HG03139 (cell line): ENCODE measurements around the gene DICER1.
"Not testable (repeated sequence)": the region's sequence is repeated elsewhere in the genome, so short reads cannot be mapped to it uniquely, and the experiment has no call there.

Experiments
- ATAC-seq: cut with Tn5 transposase; IDR thresholded peaks from one replicate; pipeline ENCODE4 v1.9.1; 2021; ENCODE audit not compliant: unreplicated experiment

DICER1 gene

DNA sequence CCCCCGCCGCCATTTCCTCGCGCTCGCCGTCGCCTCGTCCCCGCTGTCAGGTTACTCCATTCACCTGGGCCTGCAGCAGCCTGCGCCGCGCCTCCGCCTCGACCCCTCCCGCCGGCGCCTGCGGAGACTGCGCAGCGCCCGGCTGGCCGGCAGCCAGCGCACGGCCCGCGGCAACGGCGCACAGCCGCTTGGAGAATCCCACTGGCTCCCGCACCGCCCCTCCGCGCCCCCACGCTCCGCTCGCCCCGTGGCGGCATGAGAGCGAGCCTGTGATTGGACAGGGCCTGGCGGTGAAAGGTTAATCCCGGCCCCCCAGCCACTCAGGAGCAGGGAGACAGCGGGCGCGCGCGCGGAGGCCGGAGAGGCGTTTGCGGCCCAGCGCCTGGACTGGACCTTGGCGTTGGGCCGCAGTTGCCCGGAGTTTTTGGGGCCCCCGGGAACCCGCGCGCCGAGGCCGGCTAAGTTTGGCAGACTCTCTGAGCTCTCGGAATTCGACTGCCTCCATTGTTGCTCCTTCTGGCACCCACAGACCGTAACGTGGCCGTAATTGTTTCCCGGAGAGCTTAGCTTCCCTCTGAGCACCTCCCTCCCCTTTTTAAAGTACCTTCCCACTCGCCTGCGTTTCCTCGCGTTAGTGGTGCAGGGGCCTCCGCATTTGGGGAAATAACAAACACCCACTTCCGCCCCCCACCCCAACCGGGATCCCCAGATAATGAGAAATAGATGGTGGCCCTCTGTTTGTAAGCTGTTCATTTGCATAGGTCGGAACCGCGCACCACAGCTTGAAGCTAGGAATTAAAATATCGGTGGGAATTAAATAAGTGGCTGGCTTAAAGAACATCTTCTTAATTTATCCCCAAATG is at the start of gene DICER1:
Gene DICER1 (minus strand): TSS at position 203 of the 863 bp plus-strand sequence. CDS start 24,071 bp downstream, outside the sequence.
- peak; percentile 64 for ATAC-seq

DNA sequence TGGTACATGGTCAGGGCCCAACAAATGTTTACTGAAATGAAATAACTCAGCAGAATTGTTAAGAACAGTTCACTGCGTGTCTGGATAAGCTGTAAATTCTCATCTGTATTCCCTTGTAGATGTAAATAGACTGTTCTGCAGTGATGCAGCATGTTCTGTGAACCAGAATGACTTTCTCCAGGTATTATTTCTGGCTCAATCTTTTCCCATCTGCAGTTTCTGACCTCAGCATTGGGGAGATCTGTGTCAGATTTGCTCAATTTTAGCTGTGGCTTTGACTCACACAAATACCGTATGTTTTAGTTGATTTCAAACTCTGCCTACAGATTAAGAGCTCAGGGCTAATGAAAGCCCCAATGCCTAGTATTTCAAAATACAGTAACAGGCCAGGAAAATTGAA is 49.2 kb upstream of the DICER1 start:
- ATAC-seq: no peak

GRCh38 chr14:95204705-95205104 is 47.4 kb upstream of the DICER1 start:
- ATAC-seq: no peak

- not testable (repeated sequence) for ATAC-seq
These were observed 44.4 kb upstream of the DICER1 start for GRCh38 chr14:95201745-95202144.

DNA sequence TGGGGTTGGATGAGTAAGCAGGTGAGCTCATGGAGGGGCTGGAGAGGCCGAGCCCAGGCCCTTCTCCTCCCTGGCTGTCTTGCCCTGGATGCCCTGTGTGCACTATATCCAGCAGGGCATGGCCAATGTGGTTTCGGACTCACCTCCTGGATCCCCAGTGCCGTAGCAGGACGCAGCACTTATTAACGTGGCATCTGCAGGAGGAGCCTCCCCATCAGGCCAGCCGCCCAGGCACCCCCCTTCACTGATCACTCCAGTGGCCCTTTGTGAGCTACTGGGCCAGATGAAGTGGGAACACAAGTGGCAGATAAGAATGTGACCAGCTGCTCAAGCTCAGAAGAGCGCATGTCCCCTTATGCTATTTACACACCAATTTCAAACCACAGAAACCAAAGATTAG is 43.1 kb upstream of the DICER1 start:
- no peak for ATAC-seq

GRCh38 chr14:95199298-95199983 is 42.1 kb upstream of the DICER1 start:
- ATAC-seq: no peak

DNA sequence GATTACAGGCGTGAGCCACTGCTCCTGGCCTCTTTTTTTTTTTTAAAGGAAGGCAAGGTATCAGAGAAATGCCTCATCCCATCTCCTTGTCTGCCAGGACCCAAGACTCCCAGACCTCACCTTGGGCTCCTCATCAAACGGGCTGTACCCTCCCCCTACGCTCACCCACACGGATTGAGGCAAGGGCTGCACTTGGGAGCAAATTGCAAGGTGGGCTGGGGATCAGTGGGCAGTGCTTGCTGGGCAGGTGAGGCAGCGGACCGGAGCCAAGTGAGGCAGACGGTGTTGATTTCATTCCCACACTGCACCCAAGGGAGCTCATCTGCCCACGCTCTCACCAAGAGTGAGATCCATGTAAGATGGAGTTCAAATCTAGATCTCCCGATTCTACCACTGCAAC is 41.0 kb upstream of the DICER1 start:
- no peak for ATAC-seq

DNA sequence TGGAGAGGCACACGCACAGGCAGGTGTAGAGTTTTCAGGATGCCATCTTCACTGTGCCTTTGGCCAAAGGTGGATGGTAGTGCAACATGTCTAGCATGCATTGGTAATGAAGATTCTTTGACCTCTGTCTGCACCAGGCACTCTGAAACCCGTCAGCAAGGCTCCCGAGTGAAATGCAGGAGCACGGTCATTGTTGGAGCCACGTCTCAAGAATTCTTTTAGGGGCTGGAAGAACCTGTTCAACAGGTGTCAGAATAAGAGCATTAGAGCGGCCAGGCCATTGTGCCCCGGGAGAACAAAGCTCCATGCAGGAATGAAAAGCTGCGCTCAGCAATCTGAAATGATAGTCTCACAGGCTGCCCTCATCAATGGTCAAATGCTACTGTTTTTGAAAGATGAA is 40.2 kb upstream of the DICER1 start:
- ATAC-seq: no peak

DNA sequence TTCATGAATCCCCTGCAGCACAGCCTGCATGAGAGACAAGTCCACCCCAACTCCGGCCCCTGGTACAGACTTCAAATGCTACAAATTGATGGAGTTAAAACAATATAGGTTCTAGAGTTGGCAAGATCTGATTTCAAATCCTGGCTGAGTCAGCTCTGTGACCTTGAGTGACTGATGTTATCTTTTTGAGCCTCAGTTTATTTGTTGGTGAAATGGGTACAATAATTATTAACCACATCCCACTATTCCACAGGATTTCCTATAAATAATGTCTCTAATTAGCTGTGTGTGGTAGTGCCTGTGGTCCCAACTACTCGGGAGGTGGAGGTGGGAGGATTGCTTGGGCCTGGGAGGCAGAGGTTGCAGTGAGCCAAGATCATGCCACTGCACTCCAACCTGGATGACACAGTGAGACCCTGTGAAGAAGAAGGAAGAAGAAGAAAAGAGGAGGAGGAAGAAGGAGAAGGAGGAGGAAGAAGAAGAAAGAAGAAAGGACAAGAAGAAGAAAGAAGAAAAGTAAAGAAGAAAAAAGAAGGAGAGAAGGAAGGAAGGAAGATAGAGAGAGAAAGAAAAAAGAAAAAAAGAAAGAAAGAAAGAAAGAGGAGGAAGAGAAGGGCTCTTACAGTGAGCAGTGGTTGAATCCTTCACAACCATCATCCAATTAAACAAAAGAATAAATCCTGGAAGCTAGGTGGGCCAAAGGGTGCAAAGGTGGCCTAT is 39.7 kb upstream of the DICER1 start:
- no peak for ATAC-seq

- ATAC-seq: no peak
These were observed 38.9 kb upstream of the DICER1 start for GRCh38 chr14:95196268-95196667.

- ATAC-seq: no peak
These were observed 37.7 kb upstream of the DICER1 start for GRCh38 chr14:95195031-95195430.

- no peak for ATAC-seq
These were observed 35.8 kb upstream of the DICER1 start for GRCh38 chr14:95193081-95193480.

DNA sequence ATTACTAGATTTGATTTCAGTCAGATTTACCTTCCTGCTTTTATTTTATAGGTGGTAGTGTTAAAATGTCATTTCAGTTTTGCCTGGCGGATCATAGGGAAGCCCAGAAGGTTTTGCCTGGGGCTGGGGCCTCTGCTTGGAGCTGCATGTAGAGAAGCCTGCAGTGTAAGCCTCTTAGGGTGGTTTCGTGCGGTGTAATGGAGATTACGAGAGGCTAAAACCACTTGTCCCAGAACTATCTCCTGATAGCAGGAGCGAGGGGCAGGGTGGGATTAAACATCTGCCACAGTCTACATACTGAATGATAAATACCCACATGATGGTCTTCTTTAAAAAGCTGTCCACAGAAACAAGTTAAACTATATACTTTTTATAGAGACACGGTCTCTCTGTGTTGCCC is 35.0 kb upstream of the DICER1 start:
- no peak for ATAC-seq

- no peak for ATAC-seq
These were observed 34.3 kb upstream of the DICER1 start for GRCh38 chr14:95191445-95192199.

- ATAC-seq: no peak
These were observed 33.5 kb upstream of the DICER1 start for GRCh38 chr14:95190857-95191256.

- ATAC-seq: no peak
These were observed 33.1 kb upstream of the DICER1 start for GRCh38 chr14:95190346-95190840.

- no peak for ATAC-seq
These were observed 32.2 kb upstream of the DICER1 start for GRCh38 chr14:95189367-95190132.

GRCh38 chr14:95188380-95188779 is 31.1 kb upstream of the DICER1 start:
- no peak for ATAC-seq

DNA sequence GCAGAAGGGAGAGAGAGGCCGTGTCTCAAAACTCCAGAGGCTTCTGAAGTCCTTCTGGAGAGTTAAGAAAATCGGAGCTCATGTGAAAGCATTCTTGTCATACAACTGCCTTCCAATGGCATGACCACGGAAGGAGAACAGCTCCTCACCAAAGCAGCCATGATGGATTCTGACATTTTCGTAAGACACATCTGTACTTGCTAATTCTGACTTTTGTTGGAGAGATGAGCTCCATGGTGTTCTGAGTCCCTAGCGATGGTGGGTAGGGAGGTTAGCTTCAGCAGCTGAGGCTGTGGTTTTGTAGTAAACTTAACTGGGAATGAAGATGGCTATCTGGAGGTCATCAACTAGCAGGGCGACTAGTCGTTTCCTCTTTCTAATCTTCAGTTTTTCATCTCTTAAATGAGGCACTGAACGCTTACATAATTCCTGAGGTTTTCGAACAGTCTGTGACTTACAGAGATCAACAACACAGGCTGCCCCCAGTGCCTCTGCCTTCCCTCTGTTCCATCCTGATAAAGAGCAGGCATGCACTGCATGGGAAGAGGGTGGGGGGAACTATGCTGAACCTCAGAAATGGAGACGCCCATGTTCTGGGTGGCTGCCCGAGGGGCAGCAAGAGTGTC is 28.6 kb upstream of the DICER1 start:
- no peak for ATAC-seq
